ENCODE measurements around the gene OLFM4.

GRCh38 chr13:53058065-53058679 lies 29.6 kb downstream of the OLFM4 start:
- TF ChIP-seq CTCF (IDR thresholded peaks at IDR 0.05), result no peak
- no peak for TF ChIP-seq POLR2A (IDR thresholded peaks at IDR 0.05)

Measured in esophagus squamous epithelium (tissue), 4 donors.